Measurements from ENCODE around the gene TEDDM1. TPM values are rescaled to one million over a fixed set of nuclear protein-coding genes. Genes with fewer than 3 reads are reported as not detected.
"Not testable (repeated sequence)": the region's sequence is repeated elsewhere in the genome, so short reads cannot be mapped to it uniquely, and the experiment has no call there.

TEDDM1 gene
- total RNA-seq, result not detected

- no peak for ATAC-seq
These were observed at the start of gene TEDDM1 for GRCh38 chr1:182400567-182400966. TSS of gene TEDDM1 (minus strand) at chr1:182400667. CDS start at chr1:182400485, 182 bp downstream.

GRCh38 chr1:182450087-182450486, 49.6 kb upstream of the TEDDM1 start, which contains the start of gene RGSL1:
TSS of gene RGSL1 (plus strand) at chr1:182450146. CDS start at chr1:182450166, 20 bp downstream.
- no peak for ATAC-seq

GRCh38 chr1:182447660-182448059, 47.2 kb upstream of the TEDDM1 start:
- no peak for ATAC-seq

GRCh38 chr1:182447124-182447523, 46.7 kb upstream of the TEDDM1 start:
- not testable (repeated sequence) for ATAC-seq

- peak; percentile 65 for ATAC-seq
These were observed 45.7 kb upstream of the TEDDM1 start for GRCh38 chr1:182446033-182446669.

GRCh38 chr1:182444497-182444896, 44.0 kb upstream of the TEDDM1 start:
- no peak for ATAC-seq

GRCh38 chr1:182442333-182442732, 41.9 kb upstream of the TEDDM1 start:
- no peak for ATAC-seq

GRCh38 chr1:182441719-182442118, 41.3 kb upstream of the TEDDM1 start:
- ATAC-seq, result no peak

- no peak for ATAC-seq
These were observed 37.9 kb upstream of the TEDDM1 start for GRCh38 chr1:182438326-182438725.

- no peak for ATAC-seq
These were observed 33.1 kb upstream of the TEDDM1 start for GRCh38 chr1:182433580-182433979.

GRCh38 chr1:182431278-182431677, 30.8 kb upstream of the TEDDM1 start:
- peak; percentile 83 for ATAC-seq

- ATAC-seq, result no peak
These were observed 30.0 kb upstream of the TEDDM1 start for GRCh38 chr1:182430263-182431068.

GRCh38 chr1:182428043-182428442, 27.6 kb upstream of the TEDDM1 start:
- ATAC-seq, result no peak

- ATAC-seq, result no peak
These were observed 26.3 kb upstream of the TEDDM1 start for GRCh38 chr1:182426442-182427430.

- no peak for ATAC-seq
These were observed 15.3 kb upstream of the TEDDM1 start for GRCh38 chr1:182415789-182416188.

- ATAC-seq, result no peak
These were observed 13.5 kb upstream of the TEDDM1 start for GRCh38 chr1:182413969-182414368.

- ATAC-seq, result no peak
These were observed 13.0 kb upstream of the TEDDM1 start for GRCh38 chr1:182413486-182413885.

- ATAC-seq, result no peak
These were observed 10.3 kb upstream of the TEDDM1 start for GRCh38 chr1:182410620-182411273.

GRCh38 chr1:182410138-182410537, 9.7 kb upstream of the TEDDM1 start:
- ATAC-seq, result no peak

GRCh38 chr1:182408435-182409075, 8.1 kb upstream of the TEDDM1 start:
- ATAC-seq, result no peak

- no peak for ATAC-seq
These were observed 7.3 kb upstream of the TEDDM1 start for GRCh38 chr1:182407724-182408123.

GRCh38 chr1:182406012-182406411, 5.5 kb upstream of the TEDDM1 start:
- peak; percentile 93 for ATAC-seq
